PFSK-1 (cell line): ENCODE measurements around the gene ATP6V0A1.

Experiments used
- POLR2AphosphoS5 ChIP-seq: IDR thresholded peaks from 2 replicates; pipeline ENCODE4 v1.6.1; 2012; ENCODE audit warnings: low read depth, mild to moderate bottlenecking, control low read depth, low read length, moderate library complexity
- TAF1 ChIP-seq: IDR thresholded peaks from 2 replicates; pipeline ENCODE4 v1.6.1; 2012; ENCODE audit warnings: low read length, control low read depth, borderline replicate concordance; ENCODE audit not compliant: insufficient read depth
- TF ChIP-seq, protein P1 (sequence below), 2 experiments: IDR thresholded peaks; 2 replicates each; pipeline versions ENCODE4 v1.6.1 to v1.8.0; 2011 to 2012; ENCODE audit warnings: low read depth in 2 of 2, low read length in 2 of 2, control low read depth in 1 of 2, inconsistent platforms in 1 of 2, mild to moderate bottlenecking in 1 of 2, moderate library complexity in 1 of 2; ENCODE audit not compliant: insufficient read depth in 1 of 2

DNA sequence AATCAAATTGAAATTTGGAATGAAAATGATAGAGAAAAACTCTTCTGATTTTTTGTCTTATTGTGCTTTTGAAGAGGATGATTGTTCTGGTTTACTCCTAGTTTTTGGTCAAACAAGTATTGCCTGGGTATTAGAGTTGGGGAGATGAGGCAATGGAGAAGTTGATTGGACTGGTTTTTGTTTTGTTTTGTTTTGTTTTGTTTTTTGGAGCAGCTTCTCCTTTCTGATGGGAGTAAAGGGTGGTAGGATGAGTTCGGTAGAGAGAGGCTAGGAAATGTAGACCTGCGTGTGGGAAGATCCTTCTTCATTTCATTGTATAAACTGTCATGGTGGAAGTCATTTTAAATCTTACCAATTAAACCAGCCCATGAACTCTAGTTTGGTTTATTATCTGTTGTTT, 17.7 kb downstream of the ATP6V0A1 start:
- no peak for TF ChIP-seq POLR2AphosphoS5
- TF ChIP-seq, protein P1, sequence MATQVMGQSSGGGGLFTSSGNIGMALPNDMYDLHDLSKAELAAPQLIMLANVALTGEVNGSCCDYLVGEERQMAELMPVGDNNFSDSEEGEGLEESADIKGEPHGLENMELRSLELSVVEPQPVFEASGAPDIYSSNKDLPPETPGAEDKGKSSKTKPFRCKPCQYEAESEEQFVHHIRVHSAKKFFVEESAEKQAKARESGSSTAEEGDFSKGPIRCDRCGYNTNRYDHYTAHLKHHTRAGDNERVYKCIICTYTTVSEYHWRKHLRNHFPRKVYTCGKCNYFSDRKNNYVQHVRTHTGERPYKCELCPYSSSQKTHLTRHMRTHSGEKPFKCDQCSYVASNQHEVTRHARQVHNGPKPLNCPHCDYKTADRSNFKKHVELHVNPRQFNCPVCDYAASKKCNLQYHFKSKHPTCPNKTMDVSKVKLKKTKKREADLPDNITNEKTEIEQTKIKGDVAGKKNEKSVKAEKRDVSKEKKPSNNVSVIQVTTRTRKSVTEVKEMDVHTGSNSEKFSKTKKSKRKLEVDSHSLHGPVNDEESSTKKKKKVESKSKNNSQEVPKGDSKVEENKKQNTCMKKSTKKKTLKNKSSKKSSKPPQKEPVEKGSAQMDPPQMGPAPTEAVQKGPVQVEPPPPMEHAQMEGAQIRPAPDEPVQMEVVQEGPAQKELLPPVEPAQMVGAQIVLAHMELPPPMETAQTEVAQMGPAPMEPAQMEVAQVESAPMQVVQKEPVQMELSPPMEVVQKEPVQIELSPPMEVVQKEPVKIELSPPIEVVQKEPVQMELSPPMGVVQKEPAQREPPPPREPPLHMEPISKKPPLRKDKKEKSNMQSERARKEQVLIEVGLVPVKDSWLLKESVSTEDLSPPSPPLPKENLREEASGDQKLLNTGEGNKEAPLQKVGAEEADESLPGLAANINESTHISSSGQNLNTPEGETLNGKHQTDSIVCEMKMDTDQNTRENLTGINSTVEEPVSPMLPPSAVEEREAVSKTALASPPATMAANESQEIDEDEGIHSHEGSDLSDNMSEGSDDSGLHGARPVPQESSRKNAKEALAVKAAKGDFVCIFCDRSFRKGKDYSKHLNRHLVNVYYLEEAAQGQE (IDR thresholded peaks at IDR 0.05; ENCODE audit: insufficient read depth in 1 of 2, low read depth in 2 of 2, low read length in 2 of 2), result no peak
- TF ChIP-seq TAF1, result no peak
